AG09319 (cell line): ENCODE results near the gene FBLN7.
"Not testable (repeated sequence)": the region's sequence is repeated elsewhere in the genome, so short reads cannot be mapped to it uniquely, and the experiment has no call there.

Experiments
- DNase-seq: peaks from one replicate; pipeline ENCODE4 v3.0.0-alpha.2; 2010; ENCODE audit warnings: low read depth; ENCODE audit errors: extremely low read depth
- TF ChIP-seq, protein P1 (sequence below): IDR thresholded peaks from 2 replicates; pipeline ENCODE4 v1.5.1; 2011; ENCODE audit warnings: low read depth, mild to moderate bottlenecking, inconsistent platforms, low read length, moderate library complexity

FBLN7 gene

DNA sequence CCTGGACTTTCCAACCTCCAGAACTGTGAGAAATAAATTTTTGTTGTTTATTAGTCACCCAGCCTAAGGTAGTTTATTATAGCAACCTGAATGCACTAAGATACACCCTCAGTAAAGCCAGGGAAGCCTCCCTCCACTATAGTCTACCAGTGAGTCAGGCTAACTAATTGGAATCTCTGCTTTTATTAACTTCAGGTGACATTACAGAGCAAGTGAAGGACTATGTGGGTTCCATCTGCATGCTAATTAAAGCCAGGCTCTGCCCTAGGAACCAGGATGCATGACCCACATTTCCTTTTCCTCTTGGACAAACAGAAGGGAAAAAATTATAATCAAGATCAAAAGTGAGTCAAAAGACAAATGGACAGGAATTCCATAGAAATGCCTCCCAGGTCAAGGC is 60.6 kb downstream of the FBLN7 start:
- DNase-seq, result peak; percentile 4
- TF ChIP-seq, protein P1, sequence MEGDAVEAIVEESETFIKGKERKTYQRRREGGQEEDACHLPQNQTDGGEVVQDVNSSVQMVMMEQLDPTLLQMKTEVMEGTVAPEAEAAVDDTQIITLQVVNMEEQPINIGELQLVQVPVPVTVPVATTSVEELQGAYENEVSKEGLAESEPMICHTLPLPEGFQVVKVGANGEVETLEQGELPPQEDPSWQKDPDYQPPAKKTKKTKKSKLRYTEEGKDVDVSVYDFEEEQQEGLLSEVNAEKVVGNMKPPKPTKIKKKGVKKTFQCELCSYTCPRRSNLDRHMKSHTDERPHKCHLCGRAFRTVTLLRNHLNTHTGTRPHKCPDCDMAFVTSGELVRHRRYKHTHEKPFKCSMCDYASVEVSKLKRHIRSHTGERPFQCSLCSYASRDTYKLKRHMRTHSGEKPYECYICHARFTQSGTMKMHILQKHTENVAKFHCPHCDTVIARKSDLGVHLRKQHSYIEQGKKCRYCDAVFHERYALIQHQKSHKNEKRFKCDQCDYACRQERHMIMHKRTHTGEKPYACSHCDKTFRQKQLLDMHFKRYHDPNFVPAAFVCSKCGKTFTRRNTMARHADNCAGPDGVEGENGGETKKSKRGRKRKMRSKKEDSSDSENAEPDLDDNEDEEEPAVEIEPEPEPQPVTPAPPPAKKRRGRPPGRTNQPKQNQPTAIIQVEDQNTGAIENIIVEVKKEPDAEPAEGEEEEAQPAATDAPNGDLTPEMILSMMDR, result no peak

DNA sequence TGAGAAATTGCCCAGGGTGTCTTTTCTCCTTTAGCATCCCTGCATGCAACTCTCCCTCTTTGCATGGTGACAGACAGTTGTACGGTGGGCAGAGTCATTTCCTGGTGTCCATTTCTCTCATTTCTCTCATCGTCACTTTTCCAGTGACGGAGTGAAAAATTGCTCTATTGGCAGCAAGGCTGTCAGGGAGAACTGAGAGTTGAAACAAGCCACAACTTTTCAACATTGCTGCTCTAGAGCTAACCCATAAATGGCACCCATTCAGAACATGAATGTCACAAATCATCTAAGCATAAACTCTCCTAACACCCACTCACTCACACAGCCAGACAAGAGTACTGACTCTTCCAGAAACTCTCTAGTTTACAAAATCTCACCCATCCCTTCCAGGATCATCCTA is 61.0 kb downstream of the FBLN7 start:
- TF ChIP-seq, protein P1, result no peak
- no peak for DNase-seq

DNA sequence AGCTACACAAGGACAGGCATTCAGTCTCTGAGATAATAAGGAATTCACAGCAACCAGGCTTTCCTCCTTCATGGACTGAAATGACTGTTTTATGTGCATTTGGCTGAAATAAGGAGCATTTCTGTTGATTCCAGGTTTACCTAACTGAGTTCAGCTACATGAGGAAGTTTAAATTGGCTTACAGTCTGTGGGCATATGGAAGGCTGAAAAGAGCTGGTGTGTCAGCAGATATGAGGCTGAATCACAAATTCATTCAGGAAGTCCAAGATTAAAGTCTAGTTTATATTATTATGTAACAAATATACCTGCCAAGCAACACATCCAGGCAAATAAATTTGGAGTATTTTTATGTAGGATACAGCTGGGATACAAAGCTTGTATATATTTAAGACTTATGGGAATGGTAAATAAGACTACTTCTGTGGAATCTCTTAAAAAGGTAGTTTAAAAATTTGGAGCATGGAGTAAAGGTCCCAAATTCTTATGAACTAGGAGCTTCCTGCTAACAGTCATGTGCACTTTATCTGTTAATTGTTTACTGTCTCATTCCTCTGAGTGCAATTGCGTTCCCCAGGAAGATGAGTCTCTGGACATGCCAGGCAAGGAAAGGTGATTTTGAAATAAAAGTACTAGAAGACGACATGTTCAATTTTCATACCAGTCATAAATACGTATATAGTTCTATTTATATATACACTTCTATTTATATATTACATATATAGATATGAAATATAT is 63.7 kb downstream of the FBLN7 start:
- no peak for DNase-seq
- TF ChIP-seq, protein P1, result no peak

DNA sequence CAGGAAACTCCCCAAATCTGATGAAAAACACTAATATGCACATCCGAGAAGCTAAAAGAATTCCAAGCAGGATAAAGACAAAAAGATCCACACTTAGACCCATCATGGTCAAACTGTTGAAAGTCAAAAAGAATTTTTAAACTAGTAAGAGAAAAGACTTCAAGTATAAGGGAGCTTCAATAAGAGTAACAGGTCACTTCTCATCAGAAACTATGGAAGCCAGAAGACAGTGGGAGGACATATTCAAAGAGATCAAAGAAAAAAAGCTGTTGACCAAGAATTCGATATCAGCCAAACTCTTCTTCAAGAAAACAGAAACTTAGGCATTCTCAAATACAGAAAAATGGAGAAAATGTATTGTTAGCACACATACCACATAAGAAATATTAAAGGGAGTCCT is 66.2 kb downstream of the FBLN7 start:
- no peak for DNase-seq
- TF ChIP-seq, protein P1, result no peak

DNA sequence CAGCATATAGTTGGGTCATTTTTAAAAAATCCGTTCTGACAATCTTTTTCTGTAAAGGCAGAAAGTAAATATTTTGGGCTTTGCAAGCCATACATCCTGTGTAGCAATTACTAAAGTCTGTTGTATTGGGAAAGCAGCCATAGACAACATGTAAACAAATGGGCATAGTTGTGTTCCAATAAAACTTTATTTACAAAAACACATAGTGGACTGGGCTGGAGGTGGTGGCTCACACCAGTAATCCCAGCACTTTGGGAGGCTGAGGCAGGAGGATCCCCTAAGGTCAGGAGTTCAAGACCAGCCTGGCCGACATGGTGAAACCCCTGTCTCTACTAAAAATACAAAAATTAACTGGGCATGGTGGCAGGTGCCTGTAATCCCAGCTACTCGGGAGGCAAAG is 69.7 kb downstream of the FBLN7 start:
- DNase-seq, result not testable (repeated sequence)

DNA sequence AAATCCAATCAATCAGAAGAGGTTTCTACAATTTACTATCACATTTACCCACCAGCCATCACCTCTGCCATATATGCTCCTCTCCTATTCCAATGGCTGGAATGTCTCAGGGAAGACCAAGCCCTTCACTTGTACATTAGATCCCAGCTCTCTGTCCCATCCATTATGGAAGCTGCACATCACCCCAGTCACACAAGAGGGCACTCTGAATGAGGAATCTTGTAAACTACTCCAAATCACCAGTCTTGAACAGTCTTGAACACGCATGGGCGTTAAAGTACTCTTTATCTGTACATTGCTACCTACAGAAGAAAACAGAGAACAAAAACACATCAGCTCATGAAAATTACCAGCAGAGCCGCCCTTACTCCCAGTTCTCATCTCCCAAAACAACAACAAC is 78.0 kb downstream of the FBLN7 start:
- TF ChIP-seq, protein P1, result peak; percentile 15
- DNase-seq, result no peak

DNA sequence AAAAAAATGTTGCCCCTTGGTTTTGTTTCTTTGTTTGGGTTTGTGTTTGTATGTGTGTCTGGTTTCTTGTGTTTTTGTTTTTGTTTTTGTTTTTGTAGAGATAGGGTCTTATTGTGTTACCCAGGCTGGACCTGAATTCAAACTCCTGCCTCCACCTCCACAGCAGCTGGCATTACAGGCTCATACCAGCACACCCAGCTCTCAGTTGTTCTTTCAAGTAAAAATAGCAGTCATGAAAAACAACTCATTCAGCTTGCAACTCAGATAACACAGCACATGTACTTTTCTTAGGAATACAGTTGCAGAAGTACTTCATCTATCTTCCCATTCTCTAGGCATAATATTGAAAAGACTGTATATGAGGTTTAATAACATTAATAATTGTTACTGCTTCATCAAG is 79.7 kb downstream of the FBLN7 start:
- no peak for DNase-seq
- TF ChIP-seq, protein P1, result no peak

DNA sequence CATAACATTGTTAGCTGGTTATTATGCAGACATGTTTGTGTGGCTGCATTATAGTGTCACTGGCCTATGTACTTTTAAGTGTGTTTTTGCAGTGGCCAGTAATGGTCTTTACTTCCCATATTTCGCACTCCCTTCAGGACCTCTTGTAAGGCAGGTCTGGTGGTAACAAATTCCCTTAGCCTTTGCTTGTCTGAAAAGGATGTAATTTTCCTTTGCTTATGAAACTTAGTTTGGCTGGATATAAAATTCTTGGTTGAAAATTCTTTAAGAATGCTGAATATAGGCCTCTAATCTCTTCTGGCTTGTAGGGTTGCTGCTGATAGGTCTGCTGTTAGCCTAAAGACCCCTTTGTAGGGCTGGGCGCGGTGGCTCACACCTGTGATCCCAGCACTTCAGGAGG is 82.0 kb downstream of the FBLN7 start:
- no peak for DNase-seq
- TF ChIP-seq, protein P1, result no peak
